HG03520 (cell line): ENCODE data around the gene OR2T11.
"Not testable (repeated sequence)": the region's sequence is repeated elsewhere in the genome, so short reads cannot be mapped to it uniquely, and the experiment has no call there.

Experiments used
- ATAC-seq: cut with Tn5 transposase; IDR thresholded peaks from one replicate; pipeline ENCODE4 v1.9.1; 2021; ENCODE audit warnings: mild to moderate bottlenecking, moderate library complexity; ENCODE audit not compliant: unreplicated experiment

The OR2T11 gene

DNA sequence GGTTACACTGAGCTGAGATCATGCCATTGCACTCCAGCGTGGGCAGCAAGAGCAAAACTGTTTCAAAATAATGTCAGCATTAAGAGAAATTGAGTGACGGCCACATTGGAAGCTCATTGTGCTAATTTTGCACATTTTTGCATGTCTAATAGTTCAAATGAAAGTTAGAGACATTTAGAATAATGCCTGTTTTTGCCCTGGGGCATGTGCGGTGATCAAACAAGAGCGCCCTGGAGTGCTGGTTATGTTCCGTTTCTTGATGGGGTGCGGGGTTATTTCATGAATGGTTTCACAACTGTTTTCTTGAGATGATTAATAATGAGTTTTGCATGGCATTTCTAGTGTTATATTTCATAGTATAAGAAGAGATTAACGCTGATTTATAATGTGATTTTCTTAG, 13.1 kb downstream of the OR2T11 start:
- ATAC-seq, result no peak

DNA sequence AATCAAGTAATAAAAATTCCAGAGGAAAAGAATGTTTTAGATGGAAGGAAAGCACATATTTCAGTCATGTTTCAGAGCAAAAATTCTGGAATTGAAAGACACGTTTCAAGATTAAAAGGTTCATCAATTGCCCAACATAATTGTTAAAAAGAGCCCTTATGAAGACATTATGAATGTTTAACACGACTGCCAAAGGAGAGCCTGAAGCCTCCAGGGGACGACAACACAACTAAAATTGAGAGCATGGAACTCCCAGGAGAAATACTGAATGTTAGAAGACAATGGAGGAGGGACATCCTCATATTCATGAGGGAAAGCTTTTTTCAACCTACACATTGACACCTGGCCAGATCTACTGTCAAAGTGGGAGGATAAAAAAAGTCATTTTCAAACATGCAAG, 16.0 kb downstream of the OR2T11 start:
- ATAC-seq, result no peak

DNA sequence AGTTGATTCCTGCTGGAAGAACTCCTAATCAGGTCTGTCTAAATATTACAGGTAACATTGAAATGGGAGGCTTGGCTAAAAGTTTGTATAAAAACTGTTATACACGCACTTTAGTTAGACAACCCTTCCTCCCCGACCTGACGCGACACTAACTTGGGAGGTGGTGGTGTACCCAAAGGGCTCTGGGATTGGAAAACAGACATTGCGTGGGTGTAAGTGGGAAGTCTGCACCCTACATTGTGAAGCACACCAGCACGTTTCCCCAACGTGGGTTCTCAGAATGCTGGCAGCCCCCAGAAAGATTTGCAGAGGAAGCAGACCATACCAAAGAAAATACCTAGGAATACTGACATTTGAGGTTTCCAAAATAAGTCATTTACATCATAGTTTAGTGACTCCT, 16.8 kb downstream of the OR2T11 start:
- ATAC-seq, result no peak

DNA sequence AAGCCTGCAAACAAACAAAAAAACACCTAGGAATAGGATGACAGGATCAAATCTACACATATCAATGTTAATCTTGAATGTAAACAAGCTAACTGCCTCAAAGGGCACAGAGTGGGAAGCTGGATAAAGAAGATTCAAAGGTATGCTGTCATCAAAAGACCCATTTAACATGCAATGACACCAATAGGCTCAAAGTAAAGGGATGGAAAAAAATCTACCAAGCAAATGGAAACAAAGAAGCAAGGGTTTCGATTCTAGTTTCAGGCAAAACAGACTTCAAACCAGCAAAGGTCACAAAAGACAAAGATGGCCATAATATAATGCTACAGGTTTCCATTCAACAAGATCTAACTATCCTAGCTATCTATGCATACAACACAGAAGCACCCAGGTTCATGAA, 21.1 kb downstream of the OR2T11 start:
- no peak for ATAC-seq

DNA sequence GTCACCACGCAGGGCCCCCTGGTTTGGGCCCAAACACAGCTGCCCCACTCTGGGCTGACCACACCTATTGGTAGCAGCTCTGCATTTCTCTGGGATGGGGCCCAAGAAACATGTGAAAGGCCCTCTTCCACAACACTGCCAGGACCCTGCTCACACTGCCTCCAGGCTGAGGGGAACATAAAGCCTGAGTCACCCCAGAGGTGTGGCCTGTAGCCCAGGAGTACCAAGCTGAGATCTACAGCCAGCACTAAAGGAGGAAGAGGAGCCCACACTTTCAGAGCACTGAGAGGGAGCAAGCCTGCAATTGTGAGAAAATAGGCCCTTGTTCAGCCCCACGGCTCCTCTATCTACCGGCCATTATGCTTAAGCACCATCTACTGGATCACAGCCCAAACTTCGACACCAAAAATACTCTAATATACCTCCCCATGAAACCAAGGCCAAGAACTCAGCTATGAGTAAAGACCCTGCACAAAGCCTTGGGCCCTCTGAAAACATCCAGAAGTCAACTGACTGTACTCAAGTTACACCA, 22.9 kb downstream of the OR2T11 start:
- no peak for ATAC-seq

DNA sequence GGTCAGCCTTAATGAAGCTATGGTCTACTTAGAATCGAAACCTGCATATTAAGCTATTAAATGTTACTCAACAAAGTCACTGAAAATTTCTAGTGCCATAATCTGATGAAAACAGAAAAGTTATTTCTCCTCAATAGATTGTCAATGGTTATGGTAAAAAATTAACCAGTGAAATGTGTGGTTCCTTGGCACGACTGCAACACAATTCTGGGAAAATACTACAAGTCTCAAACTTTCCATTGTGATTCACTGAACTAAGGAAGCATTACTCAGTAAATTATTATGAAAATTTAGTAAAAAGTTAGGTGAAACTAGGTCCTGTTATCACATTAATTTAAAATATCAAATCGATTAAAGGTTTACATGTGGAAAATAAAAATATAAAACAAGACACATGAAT, 24.6 kb downstream of the OR2T11 start:
- no peak for ATAC-seq

DNA sequence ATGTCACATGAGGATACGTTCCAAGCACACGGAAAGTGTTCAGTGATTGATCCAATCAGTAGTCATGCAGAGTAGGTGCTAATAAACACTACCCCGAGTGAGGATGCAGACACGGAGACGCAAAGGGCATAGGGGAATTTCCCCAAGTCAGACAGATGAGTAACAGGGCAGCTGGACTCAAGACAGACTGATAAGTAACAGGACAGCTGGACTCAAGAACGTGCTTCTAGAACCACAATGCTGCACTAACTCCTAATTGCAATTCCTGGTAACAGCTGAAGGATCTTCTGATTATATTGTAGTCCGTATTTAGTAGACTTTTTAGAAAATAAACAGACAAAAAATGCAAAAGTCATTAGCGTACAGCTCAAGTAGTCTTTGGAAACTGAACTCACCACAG, 35.5 kb downstream of the OR2T11 start:
- ATAC-seq, result no peak

DNA sequence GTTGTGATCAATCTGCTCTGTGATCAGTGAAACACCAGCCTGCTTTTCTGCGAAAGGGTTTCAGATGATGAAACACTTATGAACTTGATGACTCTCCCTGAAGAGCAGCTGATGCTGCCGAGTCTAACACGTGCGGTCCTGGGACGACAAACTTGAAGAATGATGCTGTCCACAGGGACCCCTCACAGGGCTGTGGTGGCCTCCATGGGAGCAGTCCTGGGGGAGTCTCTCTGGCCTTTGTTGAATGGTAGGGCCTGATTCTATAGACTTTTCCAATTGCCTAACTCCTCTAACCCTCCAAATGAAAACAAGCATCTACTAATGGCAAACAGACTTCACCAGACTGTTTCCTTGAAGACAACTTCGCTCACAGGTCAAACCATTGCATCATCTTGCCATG, 37.3 kb downstream of the OR2T11 start, which contains the start of gene OR2T10:
Gene OR2T10, minus strand, starts transcription at position 112 of the 400 bp plus-strand sequence. CDS start 3,932 bp downstream, outside the sequence.
- no peak for ATAC-seq

DNA sequence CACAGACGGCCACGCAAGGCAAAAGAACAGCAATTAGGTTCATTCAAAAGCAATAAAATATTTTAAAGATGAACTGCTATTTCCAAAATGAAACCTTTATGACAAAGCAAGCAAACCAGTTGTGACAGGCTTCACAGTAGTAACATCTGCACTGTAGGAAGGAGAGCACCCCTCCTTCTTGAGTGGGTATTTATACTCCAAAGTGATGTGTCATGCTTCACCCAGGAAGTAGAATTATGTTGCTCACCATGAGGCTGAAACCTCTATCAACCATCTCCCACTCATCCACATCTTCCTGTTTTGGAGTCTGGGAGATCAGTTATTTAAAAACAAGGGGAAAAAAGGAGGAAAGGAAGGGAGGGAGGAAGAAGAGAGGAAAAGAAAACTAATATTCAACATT, 38.3 kb downstream of the OR2T11 start:
- no peak for ATAC-seq

DNA sequence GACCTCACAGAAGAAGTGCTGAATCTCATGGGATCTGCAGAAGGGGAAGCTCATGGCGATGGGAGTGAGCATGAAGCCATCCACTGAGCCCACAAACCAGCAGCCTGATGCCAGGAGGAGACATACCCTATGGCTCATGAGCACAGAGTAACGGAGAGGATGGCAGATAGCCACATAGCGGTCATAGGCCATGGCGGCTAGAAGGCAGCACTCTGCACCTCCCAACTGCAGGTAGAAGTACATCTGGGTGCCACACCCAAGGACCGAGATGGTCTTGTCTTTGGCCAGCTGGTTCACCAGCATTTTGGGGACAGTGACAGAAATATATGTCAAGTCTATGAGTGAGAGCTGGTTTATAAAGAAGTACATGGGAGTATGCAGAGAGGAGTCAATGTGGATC, 41.7 kb downstream of the OR2T11 start:
- ATAC-seq, result no peak

DNA sequence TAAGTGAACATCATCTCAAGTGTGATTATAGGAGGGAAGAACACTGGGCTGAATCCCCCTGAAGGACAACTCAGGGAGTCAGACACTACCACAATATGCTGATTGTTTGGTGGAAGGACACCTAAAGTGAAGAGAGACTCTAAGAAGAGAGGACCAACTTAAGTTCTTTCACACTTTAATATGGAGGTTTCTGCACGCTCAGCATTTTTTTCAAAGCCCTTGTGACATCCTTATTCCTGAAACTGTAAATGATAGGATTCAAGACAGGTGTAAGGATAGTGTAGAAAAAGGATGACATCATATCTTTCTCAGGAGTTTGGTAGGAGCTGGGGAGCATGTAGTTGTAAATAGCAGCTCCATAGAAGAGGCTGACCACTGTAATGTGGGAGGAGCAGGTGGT, 42.2 kb downstream of the OR2T11 start:
- ATAC-seq, result no peak

DNA sequence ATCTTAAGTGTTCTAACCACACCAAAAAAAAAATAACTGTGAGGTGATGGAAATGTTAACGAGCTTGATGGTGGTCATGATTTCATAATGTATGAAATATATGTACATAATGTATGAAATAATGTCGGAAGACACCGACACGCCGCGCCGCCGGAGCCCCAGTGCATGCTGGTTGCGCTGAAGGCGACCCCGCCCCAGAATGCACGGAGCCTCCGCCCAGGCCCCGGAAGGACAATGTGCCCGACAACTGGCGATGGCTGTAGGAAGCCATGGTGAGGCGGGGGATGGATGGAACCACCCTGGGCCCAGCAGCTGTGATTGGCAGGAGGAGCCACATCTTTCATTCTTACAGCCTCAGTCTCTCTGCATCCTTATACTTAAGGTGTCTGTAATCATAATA, 44.8 kb downstream of the OR2T11 start:
- no peak for ATAC-seq

DNA sequence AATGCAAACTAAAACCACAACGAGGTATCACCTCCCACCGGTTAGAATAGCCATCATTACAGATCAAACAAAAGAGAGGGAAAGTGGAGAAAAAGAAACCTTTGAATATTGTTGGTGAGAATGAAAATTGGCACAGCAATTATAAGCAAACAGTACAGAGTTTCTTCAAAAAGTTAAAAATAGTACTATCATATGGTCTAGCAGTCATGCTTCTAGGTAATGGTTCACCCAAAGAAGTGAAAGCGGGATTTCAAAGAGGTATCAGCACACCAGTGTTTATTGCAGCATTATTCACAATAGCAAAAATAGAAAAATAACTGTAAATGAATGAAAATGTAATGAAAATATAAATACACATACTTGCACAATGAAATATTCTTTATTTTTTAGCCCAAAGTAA, 45.6 kb downstream of the OR2T11 start:
- no peak for ATAC-seq

DNA sequence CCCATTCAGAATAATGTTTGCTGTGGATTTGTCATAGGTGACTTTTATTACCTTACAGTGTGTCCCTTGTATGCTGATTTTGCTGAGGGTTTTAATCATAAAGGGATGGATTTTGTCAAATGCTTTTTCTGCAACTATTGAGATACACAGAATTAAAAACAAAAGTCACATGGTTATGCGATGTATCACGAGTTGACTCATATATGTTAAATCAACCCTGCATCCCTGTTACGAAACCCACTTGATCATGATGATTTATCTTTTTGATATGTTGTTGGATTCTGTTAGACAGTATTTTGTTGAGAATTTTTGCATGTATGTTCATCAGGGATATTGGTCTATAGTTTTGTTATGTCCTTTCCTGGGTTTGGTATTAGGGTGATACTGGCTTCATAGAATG, 49.6 kb downstream of the OR2T11 start:
- ATAC-seq, result no peak

DNA sequence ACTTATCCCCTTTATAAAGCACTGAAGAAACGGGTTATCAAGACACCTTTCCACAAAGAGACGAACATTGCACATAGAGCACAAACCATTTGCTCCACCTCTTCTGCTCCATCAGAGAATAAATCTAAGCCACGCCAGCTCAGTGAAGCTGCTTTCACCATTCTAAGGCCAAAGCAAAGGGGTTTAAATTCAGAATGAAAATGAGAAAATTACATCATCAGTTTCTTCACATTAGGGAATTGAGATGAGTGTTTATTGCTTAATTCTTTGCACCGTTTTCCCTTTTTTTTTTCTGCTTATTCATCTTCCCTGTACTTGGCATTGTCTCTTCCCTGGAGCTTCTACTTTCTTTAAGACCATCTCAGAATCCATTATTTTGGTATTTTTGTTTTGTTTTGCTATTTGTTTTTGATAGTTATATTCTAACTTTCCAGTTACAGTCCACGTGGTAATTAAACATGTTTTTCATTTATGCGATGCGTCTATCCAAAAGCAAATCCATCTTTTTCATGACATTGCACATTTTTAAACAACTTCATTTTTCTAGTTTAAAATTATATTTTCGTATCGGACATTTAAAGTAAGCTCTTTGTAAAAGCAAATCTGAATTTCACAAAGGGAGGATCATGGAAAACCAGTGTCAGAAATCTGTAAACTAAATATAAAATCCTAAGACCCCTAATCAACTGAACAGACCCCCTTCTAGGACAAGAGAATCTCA, 58.5 kb downstream of the OR2T11 start:
- ATAC-seq, result no peak

DNA sequence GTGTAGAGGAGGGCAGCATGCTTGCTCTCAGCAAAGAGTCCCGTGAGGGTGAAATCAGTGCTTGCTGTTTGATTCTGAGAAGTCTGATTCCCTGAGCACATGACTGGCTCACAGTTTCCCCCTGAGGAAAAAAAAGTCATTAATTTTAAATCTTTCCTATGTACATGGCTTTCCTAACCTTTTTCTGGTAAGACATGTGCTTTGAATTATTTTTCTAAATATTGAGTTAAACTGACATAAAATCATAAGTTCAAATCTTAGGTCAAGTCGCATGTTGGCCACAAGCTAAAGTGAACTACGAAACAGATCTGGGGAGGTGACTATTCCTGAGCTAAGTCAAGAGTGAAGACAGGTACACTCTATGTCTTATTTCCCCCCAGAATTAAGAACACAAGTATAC, 60.2 kb downstream of the OR2T11 start, which contains the start of gene OR2T34:
Gene OR2T34, minus strand, starts transcription at position 101 of the 400 bp plus-strand sequence. Its CDS starts 0 bp downstream, at position 101.
- not testable (repeated sequence) for ATAC-seq

DNA sequence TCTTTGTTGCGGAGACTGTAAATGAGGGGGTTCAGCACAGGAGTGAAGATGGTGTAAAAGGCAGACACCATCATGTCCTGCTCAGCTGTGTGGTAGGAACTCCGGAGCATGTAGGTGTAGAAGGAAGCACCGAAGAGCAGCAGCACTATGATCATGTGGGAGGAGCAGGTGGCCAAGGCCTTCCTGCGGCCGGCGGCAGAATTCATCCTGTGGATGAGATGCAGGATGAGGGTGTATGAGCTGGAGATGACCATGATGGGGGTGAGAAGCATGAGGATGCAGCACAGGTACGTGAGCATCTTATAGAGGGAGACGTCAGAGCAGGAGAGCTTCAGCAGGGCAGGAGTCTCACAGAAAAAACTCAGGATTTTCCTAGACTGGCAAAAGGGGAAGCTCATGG, 61.0 kb downstream of the OR2T11 start:
- ATAC-seq, result not testable (repeated sequence)
